ENCODE measurements around the gene GAS1. TPM values are rescaled to one million over a fixed set of nuclear protein-coding genes. Genes with fewer than 3 reads are reported as not detected.
A peak's percentile ranks its signal among the peaks of the same experiment; 100 is the strongest.

Gene GAS1
- total and polyA plus RNA-seq, 2 of the 8 experiments (the other 6 are each of a cell fraction or from before 2014, with no cell fraction given): 2.8 to 5.7 TPM

DNA sequence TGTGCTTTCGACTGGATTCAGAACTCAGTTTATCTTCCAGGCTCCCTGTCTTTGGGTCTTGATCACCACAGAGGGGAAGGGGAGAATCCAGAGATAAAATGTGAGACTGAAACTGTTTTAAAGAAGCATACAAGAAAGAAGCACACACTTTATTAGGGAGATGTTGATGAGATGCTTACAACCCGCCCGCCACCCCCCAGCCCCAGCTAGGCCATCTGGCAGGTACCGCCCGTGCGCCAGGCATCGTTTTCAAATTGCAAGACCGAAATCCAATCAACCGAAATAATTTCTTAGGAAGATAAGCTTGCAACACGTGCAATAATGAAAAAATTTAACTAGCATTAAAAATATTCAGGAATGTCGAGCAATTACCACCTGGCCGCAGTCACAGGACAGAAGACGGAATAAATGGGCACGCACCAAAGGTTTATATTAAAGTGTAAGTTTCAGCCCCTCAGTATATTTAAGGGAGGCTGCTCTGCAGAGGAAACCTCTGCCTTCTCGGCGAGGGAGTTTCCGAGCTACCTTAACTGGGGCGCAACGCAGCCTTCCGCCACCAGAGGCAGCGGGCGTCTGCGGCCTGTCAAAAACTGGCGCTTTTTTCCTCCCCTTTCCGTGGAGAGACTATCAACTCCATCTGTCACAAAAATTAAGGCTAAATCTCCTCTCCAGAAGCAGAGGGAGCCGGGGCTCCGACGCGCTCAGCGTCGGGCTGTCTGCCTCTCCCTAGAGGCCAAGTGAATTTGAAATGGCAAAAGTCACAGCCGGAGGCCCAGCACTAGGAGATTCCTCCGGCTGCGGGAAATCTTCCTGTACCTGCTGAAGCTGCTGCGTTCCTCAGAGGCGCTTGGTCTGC lies 996 bp upstream of the GAS1 start (continued):
- TF ChIP-seq FOSL1 (IDR thresholded peaks at IDR 0.05; ENCODE audit: insufficient read depth, low read depth, low read length) (no peak), HDAC2 (IDR thresholded peaks at IDR 0.05; ENCODE audit: borderline replicate concordance in 1 of 2, low read depth in 2 of 2, low read length in 2 of 2) (no peak), EGR1 (IDR thresholded peaks at IDR 0.05; ENCODE audit: borderline replicate concordance, low read depth, low read length) (no peak), SP4 (IDR thresholded peaks at IDR 0.05; ENCODE audit: low read length) (no peak), RAD21 (IDR thresholded peaks at IDR 0.05 in 1 of 2, conservative IDR thresholded peaks at IDR 0.05 in 1 of 2; ENCODE audit: low read depth in 2 of 2, low read length in 2 of 2) (peak; percentile 61 to 70), SP1 (IDR thresholded peaks at IDR 0.05; ENCODE audit: low read depth, low read length) (0 out of 2 replicates have a peak, but pooled peaks have one; percentile 14), KDM4A (IDR thresholded peaks at IDR 0.05; ENCODE audit: low read depth, low read length, severe bottlenecking) (peak; percentile 47), EP300 (IDR thresholded peaks at IDR 0.05; ENCODE audit: borderline replicate concordance in 1 of 2, low read depth in 2 of 2, low read length in 2 of 2) (no peak), SP2 (IDR thresholded peaks at IDR 0.05; ENCODE audit: low read length) (no peak), POU5F1 (IDR thresholded peaks at IDR 0.05; ENCODE audit: low read depth, low read length) (no peak), CREB1 (IDR thresholded peaks at IDR 0.05) (0 out of 2 replicates have a peak, but pooled peaks have one; percentile 20), KDM1A (IDR thresholded peaks at IDR 0.05; ENCODE audit: borderline replicate concordance, low read length) (no peak), TAF7 (optimal IDR thresholded peaks at IDR 0.05; ENCODE audit: borderline replicate concordance, low read depth, low read length) (no peak), HDAC6 (IDR thresholded peaks at IDR 0.05; ENCODE audit: low read depth, low read length) (no peak), SIRT6 (IDR thresholded peaks at IDR 0.05; ENCODE audit: low read length) (no peak), EZH2 (IDR thresholded peaks at IDR 0.05; ENCODE audit: low read depth, low read length, severe bottlenecking) (no peak), ASH2L (IDR thresholded peaks at IDR 0.05; ENCODE audit: low read length) (no peak)
- TF ChIP-seq, protein P1, sequence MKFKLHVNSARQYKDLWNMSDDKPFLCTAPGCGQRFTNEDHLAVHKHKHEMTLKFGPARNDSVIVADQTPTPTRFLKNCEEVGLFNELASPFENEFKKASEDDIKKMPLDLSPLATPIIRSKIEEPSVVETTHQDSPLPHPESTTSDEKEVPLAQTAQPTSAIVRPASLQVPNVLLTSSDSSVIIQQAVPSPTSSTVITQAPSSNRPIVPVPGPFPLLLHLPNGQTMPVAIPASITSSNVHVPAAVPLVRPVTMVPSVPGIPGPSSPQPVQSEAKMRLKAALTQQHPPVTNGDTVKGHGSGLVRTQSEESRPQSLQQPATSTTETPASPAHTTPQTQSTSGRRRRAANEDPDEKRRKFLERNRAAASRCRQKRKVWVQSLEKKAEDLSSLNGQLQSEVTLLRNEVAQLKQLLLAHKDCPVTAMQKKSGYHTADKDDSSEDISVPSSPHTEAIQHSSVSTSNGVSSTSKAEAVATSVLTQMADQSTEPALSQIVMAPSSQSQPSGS (IDR thresholded peaks at IDR 0.05; ENCODE audit: low read length): no peak
- TF ChIP-seq, protein P2, sequence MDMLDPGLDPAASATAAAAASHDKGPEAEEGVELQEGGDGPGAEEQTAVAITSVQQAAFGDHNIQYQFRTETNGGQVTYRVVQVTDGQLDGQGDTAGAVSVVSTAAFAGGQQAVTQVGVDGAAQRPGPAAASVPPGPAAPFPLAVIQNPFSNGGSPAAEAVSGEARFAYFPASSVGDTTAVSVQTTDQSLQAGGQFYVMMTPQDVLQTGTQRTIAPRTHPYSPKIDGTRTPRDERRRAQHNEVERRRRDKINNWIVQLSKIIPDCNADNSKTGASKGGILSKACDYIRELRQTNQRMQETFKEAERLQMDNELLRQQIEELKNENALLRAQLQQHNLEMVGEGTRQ (IDR thresholded peaks at IDR 0.05; ENCODE audit: low read length): no peak
- TF ChIP-seq, protein P3, sequence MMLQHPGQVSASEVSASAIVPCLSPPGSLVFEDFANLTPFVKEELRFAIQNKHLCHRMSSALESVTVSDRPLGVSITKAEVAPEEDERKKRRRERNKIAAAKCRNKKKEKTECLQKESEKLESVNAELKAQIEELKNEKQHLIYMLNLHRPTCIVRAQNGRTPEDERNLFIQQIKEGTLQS (IDR thresholded peaks at IDR 0.05; ENCODE audit: insufficient read depth, low read depth, low read length): no peak
